Measurements from ENCODE around the gene SRCIN1. TPM values are rescaled to one million over a fixed set of nuclear protein-coding genes. Genes with fewer than 3 reads are reported as not detected.
"Not testable (repeated sequence)": the region's sequence is repeated elsewhere in the genome, so short reads cannot be mapped to it uniquely, and the experiment has no call there.

The SRCIN1 gene
- total RNA-seq, 4 donors from 2014 or later, result 1.8 to 8.8 (median 5.2) TPM

- TF ChIP-seq CTCF (IDR thresholded peaks at IDR 0.05), result peak; percentile 75 to 88 (median 82)
- intact Hi-C loops (cut with DNase I; ENCODE audit: low total_unique reads), result loop anchor here (5.0 kb wide), 2 partner anchors 42 to 57 kb away; partner anchors contain the start of gene ARHGAP23
- H3K27me3 ChIP-seq, H3K4me3 ChIP-seq, H3K4me1 ChIP-seq, H3K36me3 ChIP-seq, H3K9me3 ChIP-seq: not testable (repeated sequence)
- WGBS, 2 donors (ENCODE audit: low coverage in 1 of 2), result 52% methylated on average over 21 of the region's 21 CpGs; no CpG with 5 or more reads in 1 of the 2 donors
- in situ Hi-C loops (cut with MboI; ENCODE audit: low pct_ligation_motif_present in 1 of 4, low pct_unique_long_range_greater_than_20kb in 1 of 4, low sequenced_read_pairs in 3 of 4), result loop anchor here in 2 of 4 donors (5.0 to 25.0 kb wide), 2 partner anchors 52 to 178 kb away; partner anchors contain the start of gene EPOP (in 1 of the 2)
- peak overlapping the region; percentile 36 to 71 (median 48) for H3K27ac ChIP-seq
- DNase-seq, result peak; percentile 69
Measured at GRCh38 chr17:38484242-38485145, 121.3 kb downstream of the SRCIN1 start.

GRCh38 chr17:38482700-38483043 is 123.1 kb downstream of the SRCIN1 start:
- in situ Hi-C loops (cut with MboI; ENCODE audit: low pct_ligation_motif_present in 1 of 4, low pct_unique_long_range_greater_than_20kb in 1 of 4, low sequenced_read_pairs in 3 of 4), result loop anchor here in 1 of 4 donors (25.0 kb wide), 1 partner anchor 180 kb away; the partner anchor contains the start of gene EPOP
- H3K9me3 ChIP-seq; H3K27ac ChIP-seq; H3K36me3 ChIP-seq; H3K4me3 ChIP-seq; DNase-seq; intact Hi-C loops (cut with DNase I; ENCODE audit: low total_unique reads); H3K4me1 ChIP-seq; H3K27me3 ChIP-seq: not testable (repeated sequence)
- 88% methylated on average over 4 of the region's 8 CpGs; no CpG with 5 or more reads in 1 of the 2 donors for WGBS, 2 donors (ENCODE audit: low coverage in 1 of 2)

GRCh38 chr17:38482039-38482699 is 123.6 kb downstream of the SRCIN1 start:
- H3K4me1 ChIP-seq; DNase-seq; H3K4me3 ChIP-seq; H3K27ac ChIP-seq; intact Hi-C loops (cut with DNase I; ENCODE audit: low total_unique reads); H3K27me3 ChIP-seq; H3K36me3 ChIP-seq; H3K9me3 ChIP-seq: not testable (repeated sequence)
- in situ Hi-C loops (cut with MboI; ENCODE audit: low pct_ligation_motif_present in 1 of 4, low pct_unique_long_range_greater_than_20kb in 1 of 4, low sequenced_read_pairs in 3 of 4), result loop anchor here in 1 of 4 donors (25.0 kb wide), 1 partner anchor 180 kb away; the partner anchor contains the start of gene EPOP
- WGBS, 2 donors (ENCODE audit: low coverage in 1 of 2), result 72% methylated on average over 16 of the region's 19 CpGs; no CpG with 5 or more reads in 1 of the 2 donors

Other genes starting within 250 kb of the SRCIN1 start
- 10 to 100 TPM in 3 of 4 donors, 1 to 10 TPM in 1; 4.5 to 21.7 (median 17.0) TPM for gene ARHGAP23, start 177.5 kb downstream of the SRCIN1 start, total RNA-seq
- 1 to 10 TPM in 1 of 4 donors, under 1 TPM in 3; 0.14 to 3.8 (median 0.61) TPM for gene EPOP, start 69.0 kb upstream of the SRCIN1 start, total RNA-seq
- 100 to 1,000 TPM in 2 of 4 donors, 10 to 100 TPM in 2; 68.7 to 272 (median 100) TPM for gene MLLT6, start 99.3 kb upstream of the SRCIN1 start, total RNA-seq
- 10 to 100 TPM; 11.2 to 35.0 (median 20.5) TPM for gene CISD3, start 124.4 kb upstream of the SRCIN1 start, total RNA-seq
- gene PCGF2, start 142.4 kb upstream of the SRCIN1 start, total RNA-seq, result 10 to 100 TPM in 3 of 4 donors, 1 to 10 TPM in 1; 9.1 to 41.9 (median 12.2) TPM
- 100 to 1,000 TPM; 137 to 169 (median 159) TPM for gene PSMB3, start 146.8 kb upstream of the SRCIN1 start, total RNA-seq
- 10 to 100 TPM; 15.3 to 63.5 (median 23.5) TPM for gene PIP4K2B, start 193.6 kb upstream of the SRCIN1 start, total RNA-seq
- 10 to 100 TPM; 22.1 to 97.3 (median 37.5) TPM for gene CWC25, start 219.4 kb upstream of the SRCIN1 start, total RNA-seq
- 1,000 to 10,000 TPM in 1 of 4 donors, 100 to 1,000 TPM in 3; 386 to 1,109 (median 710) TPM for gene RPL23, start 247.8 kb upstream of the SRCIN1 start, total RNA-seq